Testis (tissue), 2 donors: Measurements from ENCODE around the gene ALG11.

ENCODE experiments used
- CTCF ChIP-seq, 3 experiments: fragments of 450-650 bp in 2 of 3; fragments of 200-600 bp in 1 of 3; sonication (generic) in 1 of 3; IDR thresholded peaks; one replicate each; pipeline ENCODE4 v1.5.1; 2016 to 2019; ENCODE audit warnings: antibody characterized with exemption in 3 of 3, mild to moderate bottlenecking in 2 of 3, moderate library complexity in 1 of 3
- POLR2A ChIP-seq: fragments of 450-650 bp; IDR thresholded peaks from one replicate; pipeline ENCODE4 v1.6.1; 2017; ENCODE audit warnings: antibody characterized with exemption, mild to moderate bottlenecking, moderate library complexity

DNA sequence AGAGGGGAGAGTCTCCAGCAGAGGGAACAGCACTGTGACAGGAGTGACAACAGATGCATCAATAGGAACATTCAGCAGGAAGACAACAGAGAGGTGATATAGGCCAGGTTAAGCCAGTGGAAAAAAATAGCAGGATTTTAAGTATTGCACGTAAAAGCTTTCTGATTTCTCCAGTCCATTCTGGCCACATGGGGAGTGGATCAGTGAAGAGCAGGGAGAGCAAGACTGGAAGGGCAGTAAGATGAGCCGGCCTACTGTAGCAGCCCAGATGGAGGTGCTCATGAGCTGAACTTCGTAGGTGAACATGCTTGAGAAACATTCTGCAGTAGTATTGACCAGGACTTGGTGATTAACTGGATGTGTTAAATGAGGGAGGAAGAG is 14.0 kb downstream of the ALG11 start:
- no peak for TF ChIP-seq CTCF (IDR thresholded peaks at IDR 0.05)
- TF ChIP-seq POLR2A = no peak
